WI38 (cell line): Measurements from ENCODE around the gene LTA.

ENCODE experiments used
- H3K4me3 ChIP-seq: 2 replicates; pipeline ENCODE4 v1.5.1; 2011; ENCODE audit warnings: low read depth, mild to moderate bottlenecking, control low read depth, low read length
- CTCF ChIP-seq: IDR thresholded peaks from 2 replicates; pipeline ENCODE4 v1.5.1; 2012; ENCODE audit warnings: low read depth, mild to moderate bottlenecking, control low read depth, low read length

Gene LTA

GRCh38 chr6:31572041-31572911, at the start of gene LTA:
LTA (plus strand) TSS chr6:31572289; CDS start chr6:31572743, 454 bp downstream.
- no peak for TF ChIP-seq CTCF
- H3K4me3 ChIP-seq, result no peak within 1 kb of the TSS

- no peak overlapping the region for H3K4me3 ChIP-seq
- TF ChIP-seq CTCF, result no peak
These were observed 46.5 kb upstream of the LTA start for GRCh38 chr6:31525553-31525931.

GRCh38 chr6:31525932-31526591, 46.0 kb upstream of the LTA start:
- no peak overlapping the region for H3K4me3 ChIP-seq
- no peak for TF ChIP-seq CTCF

GRCh38 chr6:31528307-31528777, 43.7 kb upstream of the LTA start:
- no peak for TF ChIP-seq CTCF
- no peak overlapping the region for H3K4me3 ChIP-seq

- no peak for TF ChIP-seq CTCF
These were observed 43.2 kb upstream of the LTA start, which contains the start of gene MCCD1 for GRCh38 chr6:31528821-31529328. MCCD1 (plus strand) TSS chr6:31528962; CDS start chr6:31529015, 53 bp downstream.

GRCh38 chr6:31529329-31530150, 42.5 kb upstream of the LTA start:
- no peak for TF ChIP-seq CTCF

More at GRCh38 chr6:31528821-31529328, 43.2 kb upstream of the LTA start, which contains the start of gene MCCD1:
- H3K4me3 ChIP-seq, result no peak within 1 kb of the TSS

More at GRCh38 chr6:31529329-31530150, 42.5 kb upstream of the LTA start:
- H3K4me3 ChIP-seq, result no peak overlapping the region
